GM12872 (cell line): ENCODE results near the gene SRRM1.

Experiments
- CTCF ChIP-seq: IDR thresholded peaks from 3 replicates; pipeline ENCODE4 v1.5.1; 2011; ENCODE audit warnings: low read depth, mild to moderate bottlenecking, low read length, moderate library complexity; ENCODE audit not compliant: insufficient read depth

Gene SRRM1

GRCh38 chr1:24659993-24660665 is 17.0 kb downstream of the SRRM1 start:
- TF ChIP-seq CTCF = no peak

GRCh38 chr1:24664507-24665033 is 21.5 kb downstream of the SRRM1 start:
- TF ChIP-seq CTCF = no peak

GRCh38 chr1:24666794-24667193 is 23.7 kb downstream of the SRRM1 start:
- no peak for TF ChIP-seq CTCF

GRCh38 chr1:24673341-24673740 is 30.2 kb downstream of the SRRM1 start:
- no peak for TF ChIP-seq CTCF

- TF ChIP-seq CTCF = no peak
Measured at GRCh38 chr1:24679725-24680124, 36.6 kb downstream of the SRRM1 start.

GRCh38 chr1:24683713-24684162 is 40.6 kb downstream of the SRRM1 start:
- no peak for TF ChIP-seq CTCF

GRCh38 chr1:24688033-24688432 is 44.9 kb downstream of the SRRM1 start:
- no peak for TF ChIP-seq CTCF
